Neural progenitor cell (in vitro differentiated cells): ENCODE results near the gene SP110. TPM values are rescaled to one million over a fixed set of nuclear protein-coding genes. Genes with fewer than 3 reads are reported as not detected.

Experiments
- DNase-seq: peaks from one replicate; pipeline ENCODE4 v3.0.0-alpha.2; 2016; ENCODE audit warnings: low spot score
- H2AFZ ChIP-seq: fragments of 200-600 bp; sonication (generic); replicated peaks from 2 replicates; pipeline ENCODE4 v1.6.1; 2016; ENCODE audit warnings: antibody characterized with exemption
- H3F3A ChIP-seq: fragments of 200-600 bp; sonication (generic); 2 replicates; pipeline ENCODE4 v1.6.1; 2016; ENCODE audit warnings: antibody characterized with exemption, low read depth
- H3K27ac ChIP-seq: fragments of 200-600 bp; sonication (generic); 2 replicates; pipeline ENCODE4 v1.5.1; 2016; ENCODE audit warnings: mild to moderate bottlenecking
- H3K27me3 ChIP-seq: fragments of 200-600 bp; sonication (generic); 2 replicates; pipeline ENCODE4 v1.6.1; 2016; ENCODE audit warnings: mild to moderate bottlenecking, moderate library complexity
- H3K36me3 ChIP-seq: fragments of 200-600 bp; sonication (generic); 2 replicates; pipeline ENCODE4 v1.5.1; 2016
- H3K4me1 ChIP-seq: fragments of 200-600 bp; sonication (generic); 2 replicates; pipeline ENCODE4 v1.6.1; 2016; ENCODE audit warnings: mixed run types
- H3K4me2 ChIP-seq: fragments of 200-600 bp; sonication (generic); 2 replicates; pipeline ENCODE4 v1.6.1; 2016
- H3K4me3 ChIP-seq: fragments of 200-600 bp; sonication (generic); 2 replicates; pipeline ENCODE4 v1.5.1; 2016
- H3K79me2 ChIP-seq: fragments of 200-600 bp; sonication (generic); 2 replicates; pipeline ENCODE4 v1.6.1; 2016; ENCODE audit warnings: low read depth
- H3K9ac ChIP-seq: fragments of 200-600 bp; sonication (generic); 2 replicates; pipeline ENCODE4 v1.6.1; 2016
- H3K9me3 ChIP-seq: fragments of 200-600 bp; sonication (generic); 2 replicates; pipeline ENCODE4 v1.5.1; 2016; ENCODE audit warnings: low read depth
- H4K20me1 ChIP-seq: fragments of 200-600 bp; sonication (generic); 2 replicates; pipeline ENCODE4 v1.6.1; 2016; ENCODE audit warnings: low read depth
- H3K27ac Mint-ChIP-seq: 3 replicates; pipeline ENCODE4 v1.8.0; 2021; ENCODE audit warnings: mixed read lengths
- H3K27me3 Mint-ChIP-seq: 2 replicates; pipeline ENCODE4 v1.8.0; 2022; ENCODE audit warnings: low read depth, mild to moderate bottlenecking, inconsistent platforms, moderate library complexity, mixed read lengths; ENCODE audit not compliant: insufficient read depth
- H3K36me3 Mint-ChIP-seq: 3 replicates; pipeline ENCODE4 v1.8.0; 2021; ENCODE audit warnings: mixed read lengths
- H3K4me1 Mint-ChIP-seq: 3 replicates; pipeline ENCODE4 v1.8.0; 2021; ENCODE audit warnings: mixed read lengths
- H3K4me3 Mint-ChIP-seq: 3 replicates; pipeline ENCODE4 v1.8.0; 2021; ENCODE audit warnings: mild to moderate bottlenecking, moderate library complexity, mixed read lengths
- H3K9me3 Mint-ChIP-seq: 3 replicates; pipeline ENCODE4 v1.8.0; 2020; ENCODE audit warnings: mixed read lengths
- CTCF ChIP-seq: fragments of 200-600 bp; sonication (generic); IDR thresholded peaks from 2 replicates; pipeline ENCODE4 v1.5.1; 2017; ENCODE audit warnings: antibody characterized with exemption, mild to moderate bottlenecking
- EZH2 ChIP-seq: fragments of 200-600 bp; sonication (generic); IDR thresholded peaks from 2 replicates; pipeline ENCODE4 v1.6.1; 2017; ENCODE audit warnings: antibody characterized with exemption, mild to moderate bottlenecking, moderate library complexity
- EZH2phosphoT487 ChIP-seq: fragments of 200-600 bp; sonication (generic); IDR thresholded peaks from 2 replicates; pipeline ENCODE4 v1.6.1; 2017; ENCODE audit warnings: antibody characterized with exemption
- total RNA-seq: library from RNA; depleted of rRNA; stranded (reverse); fragments of >200 nt; gene quantifications from 2 replicates; pipeline ENCODE4 v1.2.3, GENCODE V29; 2015; ENCODE audit warnings: low replicate concordance

SP110 gene
- total RNA-seq, 1 donor from 2014 or later: 1.3 TPM

GRCh38 chr2:230230496-230231200 is 10.9 kb upstream of the SP110 start:
- H3K27me3 Mint-ChIP-seq: no peaks in the 10 kb centered on the region
- no peaks in the 10 kb centered on the region for H3K27me3 ChIP-seq
- no peak overlapping the region for H3K27ac Mint-ChIP-seq
- no peaks in the 10 kb centered on the region for H4K20me1 ChIP-seq
- no peaks in the 10 kb centered on the region for H3K4me1 ChIP-seq
- H3K9ac ChIP-seq: no peak overlapping the region
- no peak for DNase-seq
- no peaks in the 10 kb centered on the region for H3K9me3 ChIP-seq
- no peak overlapping the region for H2AFZ ChIP-seq
- TF ChIP-seq EZH2phosphoT487 (no peak), EZH2 (no peak), CTCF (no peak)
- H3K4me3 ChIP-seq: no peak overlapping the region
- peaks cover 15% of the 10 kb centered on the region for H3K9me3 Mint-ChIP-seq
- no peak overlapping the region for H3K4me2 ChIP-seq
- H3K36me3 ChIP-seq: no peaks in the 10 kb centered on the region
- H3K27ac ChIP-seq: no peak overlapping the region
- peaks cover 2% of the 10 kb centered on the region for H3K36me3 Mint-ChIP-seq
- H3F3A ChIP-seq: no peaks in the 10 kb centered on the region
- H3K4me1 Mint-ChIP-seq: no peaks in the 10 kb centered on the region
- H3K79me2 ChIP-seq: no peaks in the 10 kb centered on the region
- no peak overlapping the region for H3K4me3 Mint-ChIP-seq

- Histone ChIP-seq H3K27me3 (no peaks in the 10 kb centered on the region), H3K4me3 (no peak overlapping the region), H3F3A (no peaks in the 10 kb centered on the region), H3K9me3 (no peaks in the 10 kb centered on the region), H4K20me1 (no peaks in the 10 kb centered on the region), H3K9ac (no peak overlapping the region), H3K4me1 (no peaks in the 10 kb centered on the region), H3K36me3 (no peaks in the 10 kb centered on the region), H3K27ac (no peak overlapping the region), H2AFZ (no peak overlapping the region), H3K79me2 (no peaks in the 10 kb centered on the region), H3K4me2 (no peak overlapping the region)
- Mint-ChIP-seq H3K4me1 (no peaks in the 10 kb centered on the region), H3K27ac (no peak overlapping the region), H3K9me3 (peaks cover 15% of the 10 kb centered on the region), H3K4me3 (no peak overlapping the region), H3K27me3 (peaks cover 4% of the 10 kb centered on the region), H3K36me3 (peaks cover 2% of the 10 kb centered on the region)
- TF ChIP-seq EZH2phosphoT487 (no peak), CTCF (no peak), EZH2 (no peak)
- DNase-seq: no peak
These were observed 10.3 kb upstream of the SP110 start for GRCh38 chr2:230230087-230230486.

- H2AFZ ChIP-seq: no peak overlapping the region
- no peak overlapping the region for H3K4me2 ChIP-seq
- H3K4me1 ChIP-seq: no peaks in the 10 kb centered on the region
- no peak overlapping the region for H3K4me3 ChIP-seq
- peaks cover 4% of the 10 kb centered on the region for H3K27me3 Mint-ChIP-seq
- H3F3A ChIP-seq: no peaks in the 10 kb centered on the region
- no peak for TF ChIP-seq CTCF
- TF ChIP-seq EZH2phosphoT487: no peak
- TF ChIP-seq EZH2: no peak
- no peaks in the 10 kb centered on the region for H3K27me3 ChIP-seq
- H3K36me3 Mint-ChIP-seq: peaks cover 2% of the 10 kb centered on the region
- H3K36me3 ChIP-seq: no peaks in the 10 kb centered on the region
- no peaks in the 10 kb centered on the region for H4K20me1 ChIP-seq
- peaks cover 15% of the 10 kb centered on the region for H3K9me3 Mint-ChIP-seq
- H3K79me2 ChIP-seq: no peaks in the 10 kb centered on the region
- DNase-seq: no peak
- H3K9ac ChIP-seq: no peak overlapping the region
- no peak overlapping the region for H3K27ac ChIP-seq
- H3K9me3 ChIP-seq: no peaks in the 10 kb centered on the region
- no peak overlapping the region for H3K27ac Mint-ChIP-seq
- H3K4me3 Mint-ChIP-seq: no peak overlapping the region
- H3K4me1 Mint-ChIP-seq: no peaks in the 10 kb centered on the region
These were observed 7.4 kb upstream of the SP110 start for GRCh38 chr2:230227216-230227615.
